HG02763 (cell line): ENCODE data around the gene TBC1D4.

ENCODE experiments used
- ATAC-seq: cut with Tn5 transposase; IDR thresholded peaks from one replicate; pipeline ENCODE4 v1.9.1; 2021; ENCODE audit warnings: mild to moderate bottlenecking, moderate library complexity; ENCODE audit not compliant: unreplicated experiment

Gene TBC1D4

DNA sequence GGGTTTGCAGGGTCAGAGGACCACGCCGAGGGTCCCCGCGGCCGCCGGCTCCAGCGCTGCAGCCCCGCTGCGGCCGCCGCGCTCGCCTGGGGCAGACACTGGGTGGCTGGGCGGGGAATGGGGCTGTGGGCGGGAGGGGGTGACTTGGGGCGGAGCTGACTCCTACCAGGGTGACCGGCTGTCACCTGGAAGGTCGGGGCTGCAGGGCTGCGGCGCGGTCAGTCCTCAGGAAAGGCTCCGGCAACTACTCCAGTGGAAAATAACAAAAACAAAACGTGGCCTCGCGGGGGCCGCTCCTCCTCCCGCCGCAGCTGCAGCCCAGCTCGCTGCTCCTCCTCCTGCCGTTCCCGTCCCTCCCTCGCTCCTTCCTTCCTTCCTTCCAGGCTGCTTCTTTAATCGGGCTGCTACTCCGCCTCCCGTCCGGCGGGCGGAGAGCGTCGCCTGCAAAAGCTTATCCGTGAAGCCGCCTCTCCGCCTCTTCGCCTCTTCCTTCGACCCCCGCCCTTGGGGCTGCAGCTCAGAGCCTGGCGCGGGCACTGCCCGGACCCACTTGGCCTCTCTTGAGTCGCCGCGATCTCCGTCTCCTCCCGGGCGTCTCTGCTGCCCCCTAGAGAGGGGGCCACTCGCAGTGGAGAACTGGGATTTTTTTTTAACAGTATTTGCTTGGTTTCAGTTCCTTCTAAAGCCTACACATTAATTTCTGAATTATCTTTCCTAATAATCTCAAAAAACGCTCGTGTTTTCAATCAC, at the start of gene TBC1D4:
Gene TBC1D4 (minus strand): TSS at position 100 of the 750 bp plus-strand sequence. CDS start 402 bp downstream, outside the sequence.
- ATAC-seq, result peak; percentile 77

DNA sequence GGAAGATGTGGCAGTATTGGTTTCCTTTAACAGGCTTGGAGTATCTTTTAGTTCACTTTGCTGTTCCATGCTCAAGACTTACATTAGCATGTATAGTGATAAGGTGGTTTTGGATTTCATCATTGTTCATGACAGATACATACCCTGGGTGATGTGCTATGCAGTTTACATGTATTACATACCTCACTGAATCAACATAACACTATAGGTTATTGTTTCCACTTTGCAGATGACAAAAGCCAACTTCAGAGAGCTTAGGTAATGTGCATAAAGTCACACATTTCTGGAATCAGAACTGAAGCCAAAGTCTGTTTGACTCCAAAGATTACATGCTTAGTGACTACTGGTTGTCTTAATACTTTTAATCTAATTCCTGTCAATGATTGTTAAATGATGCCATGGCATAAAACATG, 48.6 kb upstream of the TBC1D4 start:
- ATAC-seq, result no peak

DNA sequence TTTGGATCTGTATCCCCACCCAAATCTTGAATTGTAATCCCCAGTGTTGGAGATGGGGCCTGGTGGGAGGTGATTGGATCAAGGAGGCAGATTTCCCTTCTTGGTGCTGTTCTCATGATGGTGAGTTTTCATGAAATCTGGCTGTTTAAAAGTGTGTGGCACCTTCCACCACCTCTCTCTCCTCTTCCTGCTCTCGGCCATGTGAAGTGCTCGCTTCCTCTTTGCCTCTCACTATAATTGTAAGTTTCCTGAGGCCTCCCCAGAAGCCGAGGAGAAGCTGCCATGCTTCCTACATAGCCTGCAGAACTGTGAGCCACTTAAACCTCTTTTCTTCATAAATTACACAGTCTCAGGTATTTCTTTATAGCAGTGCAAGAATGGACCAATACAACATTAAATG, 40.0 kb upstream of the TBC1D4 start:
- ATAC-seq, result no peak

DNA sequence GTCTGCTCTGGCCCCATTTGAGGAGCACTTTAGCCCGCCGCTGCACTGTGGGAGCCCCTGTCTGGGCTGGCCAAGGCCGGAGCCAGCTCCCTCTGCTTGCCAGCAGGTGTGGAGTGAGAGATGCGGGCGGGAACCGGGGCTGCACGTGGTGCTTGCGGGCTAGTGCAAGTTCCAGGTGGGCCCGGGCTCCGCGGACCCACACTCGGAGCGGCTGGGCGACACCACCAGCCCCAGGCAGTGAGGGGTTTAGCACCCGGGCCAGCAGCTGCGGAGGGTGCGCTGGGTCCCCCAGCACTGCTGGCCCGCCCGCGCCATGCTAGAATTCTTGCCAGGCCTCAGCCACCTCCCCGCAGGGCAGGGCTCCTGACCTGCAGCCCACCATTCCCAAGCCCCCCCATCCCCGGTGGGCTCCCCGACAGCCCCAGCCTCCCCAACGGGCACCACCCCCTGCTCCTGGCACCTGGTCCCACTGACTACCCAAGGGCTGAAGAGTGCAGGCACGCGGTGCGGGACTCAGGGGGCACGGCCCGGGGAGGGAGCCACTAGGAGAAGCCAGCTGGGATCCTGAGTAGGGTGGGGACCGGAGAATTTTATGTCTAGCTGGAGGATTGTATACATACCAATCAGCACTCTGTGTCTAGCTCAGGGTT, 36.6 kb upstream of the TBC1D4 start:
- ATAC-seq, result no peak

GRCh38 chr13:75514080-75514995, 32.4 kb upstream of the TBC1D4 start:
- no peak for ATAC-seq

GRCh38 chr13:75513271-75513670, 31.3 kb upstream of the TBC1D4 start:
- no peak for ATAC-seq

DNA sequence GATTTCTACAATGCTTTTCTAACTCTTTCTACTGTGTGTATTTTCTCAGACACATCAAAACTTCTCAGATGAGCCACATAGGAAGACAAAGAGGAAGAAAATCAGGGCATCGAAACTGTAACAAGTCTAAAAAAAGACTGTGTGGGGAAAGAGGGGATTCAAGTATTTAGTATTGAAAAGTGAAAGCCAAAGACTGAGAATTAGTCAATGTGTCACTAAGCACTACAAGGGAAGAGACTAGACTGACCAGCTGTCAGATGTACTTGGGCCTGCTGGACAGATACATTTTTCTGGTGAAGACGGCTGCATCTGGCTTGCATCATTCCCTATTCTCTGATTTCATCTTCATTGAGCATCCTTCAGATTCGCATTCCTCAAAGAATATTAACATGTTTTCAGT, 30.3 kb upstream of the TBC1D4 start:
- ATAC-seq, result peak; percentile 94

DNA sequence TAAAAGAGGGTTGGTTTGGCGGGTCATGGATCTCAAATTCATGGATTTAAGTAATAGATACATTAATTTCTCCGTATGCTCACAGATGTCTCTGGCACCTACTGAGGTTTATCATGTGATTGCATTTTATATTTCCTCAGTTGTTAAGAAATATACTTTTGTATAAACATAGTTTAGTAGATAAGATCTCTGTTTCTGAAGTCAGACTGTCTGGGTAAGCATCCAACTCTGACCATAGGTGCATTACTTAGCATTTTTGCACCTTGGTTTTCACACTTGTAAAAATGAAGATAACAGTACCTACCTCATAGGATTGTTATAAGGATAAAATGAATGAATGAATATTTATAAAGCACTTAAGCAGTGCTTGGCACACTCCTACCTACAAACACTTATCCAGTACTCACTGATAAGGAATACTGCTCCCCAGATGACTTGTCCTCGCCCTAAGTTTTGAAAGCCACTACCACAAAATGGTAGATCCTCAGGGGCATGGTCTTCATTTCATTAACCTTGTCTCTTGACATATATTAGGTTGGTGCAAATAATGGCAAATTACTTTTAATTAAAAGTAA, 29.2 kb upstream of the TBC1D4 start:
- ATAC-seq, result no peak

GRCh38 chr13:75508002-75508548, 26.1 kb upstream of the TBC1D4 start:
- ATAC-seq, result no peak

DNA sequence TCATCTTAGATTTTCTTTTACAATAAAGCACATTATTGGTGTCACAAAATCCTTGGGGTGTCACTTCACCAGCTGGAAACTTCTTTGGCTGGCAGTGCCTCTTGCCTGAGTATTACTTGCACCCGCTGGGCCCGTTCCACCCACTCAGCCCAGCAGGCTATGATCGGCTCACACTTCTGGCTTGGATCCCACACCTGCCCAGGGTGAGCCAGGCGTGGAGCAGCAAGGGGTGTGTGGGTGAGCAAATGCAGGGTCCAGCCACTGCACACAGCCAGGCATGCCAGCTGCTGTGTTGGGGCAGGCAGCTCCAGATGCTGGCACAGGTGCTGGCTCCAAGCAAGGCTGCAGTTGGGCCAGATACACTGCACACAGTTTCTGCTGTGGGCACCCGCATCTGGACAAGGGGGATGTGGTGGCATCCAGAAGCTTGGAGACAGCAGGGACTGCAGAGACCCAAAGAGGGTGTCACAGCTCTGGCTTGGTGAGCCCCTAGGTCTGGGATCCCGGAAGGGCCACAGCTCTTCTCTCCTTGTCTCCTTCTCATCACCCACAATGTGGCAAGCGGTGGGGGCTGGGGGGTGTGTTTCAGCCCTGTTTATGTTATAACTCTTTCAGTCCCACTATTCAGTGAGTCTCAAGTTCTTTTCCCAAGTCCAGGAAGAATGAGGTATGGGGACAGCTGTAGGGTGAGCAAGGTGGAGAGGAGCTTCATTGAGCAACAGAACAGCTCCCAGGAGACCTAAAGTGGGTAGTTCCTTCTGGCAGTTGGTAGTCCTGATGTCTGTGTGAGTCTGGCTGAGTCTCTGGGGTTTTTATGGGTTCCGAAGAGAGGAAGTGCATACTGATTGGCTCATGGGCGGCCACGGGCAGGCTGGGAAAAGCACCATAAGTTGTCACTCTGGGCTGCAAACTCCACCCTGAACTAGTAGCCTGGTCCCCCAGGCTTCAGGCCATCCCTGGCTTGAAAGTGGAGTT, 25.3 kb upstream of the TBC1D4 start:
- no peak for ATAC-seq

DNA sequence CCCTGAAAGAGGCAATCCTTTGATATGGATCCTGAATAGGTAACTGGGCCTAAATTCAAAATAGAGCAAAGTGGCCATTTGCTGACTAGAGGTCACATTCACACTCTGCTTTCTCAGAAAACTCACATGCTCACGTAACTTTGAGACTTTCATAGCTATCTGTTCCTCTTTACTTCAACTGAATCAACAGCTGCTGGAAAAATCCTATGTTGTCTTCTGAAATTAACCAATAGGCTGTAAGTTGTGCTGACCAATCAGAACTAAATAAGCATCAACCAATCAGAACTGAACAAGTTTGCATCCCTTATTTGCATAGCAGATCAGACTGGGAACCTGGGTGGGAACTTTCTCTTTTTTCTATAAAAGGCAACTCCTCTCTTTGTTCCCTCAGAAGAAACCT, 24.0 kb upstream of the TBC1D4 start:
- ATAC-seq, result no peak

GRCh38 chr13:75505327-75505726, 23.4 kb upstream of the TBC1D4 start:
- no peak for ATAC-seq

GRCh38 chr13:75495938-75496337, 14.0 kb upstream of the TBC1D4 start:
- no peak for ATAC-seq

DNA sequence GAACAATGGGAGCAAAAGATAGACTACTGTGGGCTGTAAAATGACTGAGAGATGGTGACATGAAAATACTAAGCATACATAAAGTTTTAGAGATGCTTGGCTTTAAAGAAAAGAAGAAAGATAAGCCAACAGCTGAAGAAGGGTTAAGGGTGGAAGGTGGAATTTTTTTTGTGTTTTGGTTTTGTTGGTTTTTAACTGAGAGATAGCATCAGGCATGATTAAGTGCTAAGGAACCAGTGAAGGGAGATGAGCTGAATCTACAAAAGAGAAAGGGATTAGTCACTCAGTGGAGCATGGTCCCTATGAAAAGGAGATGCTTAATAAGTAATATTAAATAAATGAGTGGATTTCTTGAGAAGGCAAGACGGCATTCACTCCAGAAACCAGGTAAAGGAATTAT, 12.5 kb upstream of the TBC1D4 start:
- no peak for ATAC-seq

GRCh38 chr13:75493156-75493555, 11.2 kb upstream of the TBC1D4 start:
- ATAC-seq, result no peak

GRCh38 chr13:75492389-75492788, 10.4 kb upstream of the TBC1D4 start:
- ATAC-seq, result no peak

GRCh38 chr13:75491376-75491775, 9.4 kb upstream of the TBC1D4 start:
- no peak for ATAC-seq

DNA sequence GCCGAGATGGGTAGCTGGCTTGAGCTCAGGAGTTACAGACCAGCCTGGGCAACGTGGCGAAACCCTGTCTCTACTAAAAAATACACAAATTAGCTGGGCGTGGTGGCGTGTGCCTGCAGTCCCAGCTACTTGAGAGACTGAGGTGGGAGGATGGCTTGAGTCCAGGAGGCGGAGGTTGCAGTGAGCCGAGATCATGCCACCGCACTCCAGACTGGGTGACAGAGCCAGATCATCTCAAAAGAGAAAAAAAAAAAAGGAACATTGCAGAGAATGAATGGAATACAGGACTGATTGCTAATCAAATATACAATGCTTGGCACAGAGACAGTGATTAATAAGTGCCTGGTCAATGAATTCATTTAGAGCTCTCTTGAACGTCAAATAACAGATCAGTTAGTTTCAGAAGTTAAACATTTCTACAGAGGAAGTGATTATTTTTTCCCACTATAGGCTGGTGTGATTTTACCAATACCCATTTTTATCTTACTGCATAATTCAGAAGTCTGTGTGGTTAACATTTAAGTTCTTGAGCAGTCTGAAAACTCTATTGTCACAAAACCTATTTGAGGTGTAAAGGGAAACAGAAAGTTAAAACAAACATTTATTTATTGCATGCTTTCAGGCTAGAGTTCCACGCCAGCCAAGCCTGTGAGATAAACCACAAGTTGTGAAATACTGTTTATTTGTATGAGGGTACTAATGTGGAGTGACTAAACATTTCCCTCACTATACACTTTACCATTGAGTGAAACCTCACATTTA, 7.7 kb upstream of the TBC1D4 start:
- ATAC-seq, result peak; percentile 86
